GM18870 (cell line): ENCODE data around the gene NRAP.

Experiments used
- ATAC-seq: cut with Tn5 transposase; IDR thresholded peaks from one replicate; pipeline ENCODE4 v1.9.1; 2021; ENCODE audit warnings: moderate library complexity; ENCODE audit not compliant: unreplicated experiment

Gene NRAP

DNA sequence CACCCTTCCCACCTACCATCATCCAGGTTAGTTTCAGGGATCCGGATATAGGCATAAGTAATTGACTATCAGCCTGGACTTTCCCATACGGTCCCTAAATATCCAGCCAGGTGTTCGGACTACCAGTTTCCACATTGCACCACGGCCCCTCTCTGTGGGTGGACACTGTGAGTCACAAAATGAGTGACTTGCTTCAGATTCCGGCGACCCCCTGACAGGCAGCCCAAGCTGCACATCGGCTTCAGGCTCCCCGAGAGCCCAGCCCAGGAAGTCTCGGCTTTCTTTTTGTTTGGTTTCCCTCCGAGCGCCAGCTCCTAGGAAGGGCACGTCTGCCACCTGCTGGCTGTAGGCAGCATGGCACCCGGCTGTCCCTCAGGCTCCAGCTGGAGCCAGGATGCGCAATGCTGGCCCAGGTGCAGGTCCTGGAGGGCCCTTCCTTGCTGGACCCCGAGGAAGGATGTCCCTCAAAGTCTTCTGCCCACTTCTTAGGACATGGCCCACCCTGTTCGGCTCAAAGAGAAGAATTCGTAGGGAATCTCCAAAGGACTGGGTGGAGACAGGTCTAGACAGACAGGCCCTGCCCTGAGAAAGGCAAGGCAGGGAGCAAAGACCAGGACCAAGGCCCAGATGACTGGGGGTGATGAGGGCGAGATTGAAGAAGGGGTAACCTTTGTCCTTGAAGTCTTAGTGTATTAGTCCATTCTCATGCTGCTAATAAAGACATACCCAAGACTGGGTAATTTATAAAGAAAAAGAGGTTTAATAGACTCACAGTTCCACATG lies 100.3 kb downstream of the NRAP start:
- ATAC-seq, result peak; percentile 83

DNA sequence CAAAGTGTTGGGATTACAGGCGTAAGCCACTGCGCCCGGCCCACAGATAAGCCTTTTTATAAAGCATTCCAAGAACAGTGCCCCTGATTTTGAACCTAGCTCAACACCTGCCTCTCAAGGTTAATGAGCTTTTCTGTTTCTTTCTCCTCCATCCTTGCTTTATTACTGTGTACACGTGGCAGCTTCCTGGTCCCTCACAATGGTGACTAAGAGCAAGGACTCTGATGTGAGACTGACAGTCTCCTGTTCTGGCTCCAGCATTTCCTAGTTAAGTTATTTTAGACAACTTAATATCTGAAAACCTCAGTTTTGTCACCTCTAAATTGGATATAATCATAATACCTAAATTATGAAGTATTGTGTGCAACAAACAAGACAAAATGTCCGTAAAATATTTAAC lies 101.1 kb downstream of the NRAP start:
- ATAC-seq, result no peak

DNA sequence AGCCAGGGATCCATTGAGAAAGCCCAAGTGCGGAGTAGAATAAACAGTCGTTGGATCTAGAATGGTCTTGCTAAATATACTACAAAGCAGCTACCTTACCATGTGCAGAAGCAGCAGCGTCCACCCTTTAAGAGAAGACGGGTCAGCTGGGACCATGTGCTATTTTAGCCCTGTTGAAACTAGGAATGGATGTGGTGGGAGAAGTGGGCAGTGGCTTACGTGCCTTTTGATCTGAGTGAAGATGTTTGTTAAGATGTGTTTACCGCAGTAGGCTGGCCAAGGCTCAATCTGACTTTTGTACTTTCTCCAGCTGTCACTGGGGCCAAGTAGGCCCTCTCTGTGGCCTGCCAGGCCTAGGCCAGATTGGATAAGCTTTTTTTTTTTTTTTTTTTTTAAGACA lies 101.8 kb downstream of the NRAP start:
- no peak for ATAC-seq

DNA sequence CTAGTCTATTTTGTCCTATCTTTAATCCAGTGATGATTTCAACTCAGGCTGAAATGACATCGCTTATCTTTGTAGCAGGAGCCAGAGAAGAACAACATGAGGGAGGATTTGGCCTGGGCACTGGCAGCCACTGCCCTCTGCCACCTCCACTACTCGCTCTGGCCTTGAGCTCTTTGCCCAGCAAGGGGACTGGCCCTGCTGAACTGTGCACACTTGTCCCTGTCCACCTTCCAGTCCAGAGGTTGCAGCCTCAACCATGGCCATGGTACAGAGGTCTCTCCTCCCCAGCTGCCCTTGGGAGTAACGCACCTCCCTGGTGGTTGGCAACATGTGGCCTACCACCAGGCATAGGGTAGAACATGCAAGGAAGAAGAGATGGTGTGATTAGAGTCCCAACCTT lies 102.6 kb downstream of the NRAP start:
- ATAC-seq, result no peak

DNA sequence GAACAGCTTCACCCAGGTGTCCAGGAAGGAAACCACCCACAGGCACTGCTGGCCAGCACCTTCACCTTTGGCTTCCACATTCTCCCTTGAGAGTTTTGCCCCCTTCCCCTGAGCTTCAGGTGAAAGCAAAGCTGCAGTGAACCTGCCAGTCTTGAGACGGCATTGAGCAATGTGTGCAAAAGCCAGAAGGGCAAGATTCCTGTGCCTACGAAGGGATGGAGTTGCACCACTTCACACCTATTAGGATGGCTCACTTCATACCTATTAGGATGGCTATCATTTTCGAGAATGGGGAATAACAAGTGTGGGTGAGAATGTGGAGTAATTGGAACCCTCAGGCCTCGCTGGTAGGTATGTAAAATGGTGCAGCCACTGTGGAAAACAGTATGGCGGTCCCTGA lies 103.8 kb downstream of the NRAP start:
- ATAC-seq, result no peak

DNA sequence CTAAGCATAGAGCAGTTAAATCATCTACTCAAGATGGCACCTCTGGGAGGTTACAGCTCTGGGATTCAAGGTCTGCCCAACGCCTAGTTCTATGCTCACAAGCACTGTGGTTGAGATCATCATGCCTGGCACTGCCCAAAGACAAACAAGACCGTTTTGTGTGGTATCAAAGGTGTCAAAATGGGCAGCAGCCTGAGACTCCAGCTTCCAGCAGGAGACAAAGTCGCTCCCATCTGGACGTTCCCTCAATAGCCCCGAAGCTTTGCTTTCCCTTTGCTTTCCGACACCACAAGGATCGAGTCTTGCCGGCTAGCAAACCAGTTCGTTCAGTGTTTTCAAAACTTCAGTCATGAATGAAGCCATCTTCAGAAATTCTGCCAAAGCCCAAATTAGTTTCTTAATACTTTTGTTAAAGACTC lies 105.9 kb downstream of the NRAP start:
- no peak for ATAC-seq

DNA sequence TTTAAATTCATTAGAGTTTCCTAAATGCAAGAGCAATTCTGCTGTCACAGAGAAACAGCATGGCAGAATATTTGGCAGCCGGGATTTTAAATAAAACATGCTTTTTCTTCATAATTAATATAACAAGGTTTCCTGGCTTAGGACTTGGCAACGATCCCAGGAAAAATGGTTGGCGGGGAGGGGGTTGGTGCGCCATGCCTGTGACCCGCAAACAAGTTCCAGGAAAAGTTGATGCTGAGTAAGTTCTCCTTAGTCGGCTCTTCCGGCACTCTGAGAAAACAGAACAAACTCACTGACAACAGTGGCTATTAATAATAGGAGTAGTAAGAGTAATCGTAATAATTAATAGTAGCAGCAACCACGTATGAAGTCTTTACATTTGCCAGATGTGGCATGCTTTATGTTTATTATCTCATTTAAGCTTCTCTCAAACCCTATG lies 106.4 kb downstream of the NRAP start:
- no peak for ATAC-seq

DNA sequence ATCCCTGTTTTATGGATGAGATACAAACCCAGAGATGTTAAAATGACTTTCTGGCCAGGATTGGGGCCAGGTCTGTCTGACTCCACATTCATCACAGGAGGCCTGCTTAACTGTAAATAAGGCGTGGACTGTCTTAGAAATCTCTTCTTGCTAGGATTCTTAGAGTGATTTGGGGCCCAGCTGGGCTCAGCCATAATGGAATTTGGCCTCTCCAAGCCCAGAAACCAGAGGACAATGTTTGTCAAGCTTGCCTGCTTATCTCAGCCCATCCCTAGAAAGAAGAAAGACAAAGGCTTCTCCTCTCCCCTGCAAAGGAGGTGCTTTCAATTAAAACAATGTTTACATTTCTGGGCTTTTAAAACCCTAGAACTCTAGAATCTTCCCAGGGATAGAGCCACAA lies 108.1 kb downstream of the NRAP start:
- ATAC-seq, result no peak

DNA sequence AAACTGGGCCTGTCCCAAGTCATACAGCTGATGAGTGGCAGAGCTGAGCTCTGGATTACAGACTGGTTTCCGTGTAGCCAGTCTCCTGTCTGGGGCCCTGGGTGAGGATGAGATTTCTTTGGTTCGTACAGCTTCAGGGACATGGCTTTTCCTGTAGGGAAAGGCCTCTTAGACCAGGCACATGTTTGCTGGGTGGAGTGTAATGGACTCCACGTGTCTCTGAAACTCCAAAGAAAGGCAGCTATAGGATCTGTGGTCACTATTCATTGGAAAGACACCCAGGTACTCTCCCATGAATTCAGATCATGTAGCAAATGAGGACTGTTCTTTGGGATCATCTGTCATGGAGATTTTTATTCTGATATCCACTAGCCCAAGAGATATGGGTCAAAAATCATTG lies 108.6 kb downstream of the NRAP start:
- no peak for ATAC-seq

DNA sequence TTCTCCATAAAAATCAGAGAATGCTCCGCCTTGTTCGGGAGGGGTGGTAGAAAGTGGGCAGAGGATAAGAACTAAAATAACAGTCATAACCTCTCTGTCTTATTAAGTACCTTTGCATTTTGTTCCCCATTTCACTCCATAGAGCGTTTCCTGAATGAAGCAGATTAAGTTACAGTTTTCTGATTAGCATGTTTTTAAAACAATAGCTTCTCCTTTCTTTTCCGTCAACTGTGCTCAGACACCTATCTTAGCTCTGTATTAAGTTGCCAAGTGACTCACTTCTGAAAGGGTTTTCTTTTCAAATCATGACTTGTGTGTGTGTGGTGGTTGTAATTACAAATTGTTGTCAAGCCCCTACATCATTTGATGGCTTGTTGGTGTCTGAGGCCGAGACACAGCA lies 109.6 kb downstream of the NRAP start:
- ATAC-seq, result no peak

DNA sequence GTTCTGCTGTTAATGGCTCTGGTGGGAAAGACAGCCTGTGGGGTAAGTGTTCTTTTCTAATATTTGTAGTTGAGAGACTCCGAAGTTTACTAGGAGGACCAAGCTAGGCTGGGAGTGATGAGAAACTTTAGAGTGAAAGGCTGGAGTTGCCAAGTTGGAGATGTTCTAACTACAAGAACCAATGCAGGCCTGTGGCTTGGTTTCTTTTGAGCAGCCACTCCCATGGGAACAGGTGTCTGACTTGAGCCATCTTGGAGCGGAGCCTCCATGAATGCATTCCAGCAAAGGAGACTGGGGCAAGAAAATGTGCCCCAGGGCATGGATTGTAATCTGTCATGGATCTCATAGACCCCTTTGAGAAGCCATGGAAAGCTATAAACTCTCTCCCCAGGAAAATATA lies 110.7 kb downstream of the NRAP start:
- no peak for ATAC-seq

DNA sequence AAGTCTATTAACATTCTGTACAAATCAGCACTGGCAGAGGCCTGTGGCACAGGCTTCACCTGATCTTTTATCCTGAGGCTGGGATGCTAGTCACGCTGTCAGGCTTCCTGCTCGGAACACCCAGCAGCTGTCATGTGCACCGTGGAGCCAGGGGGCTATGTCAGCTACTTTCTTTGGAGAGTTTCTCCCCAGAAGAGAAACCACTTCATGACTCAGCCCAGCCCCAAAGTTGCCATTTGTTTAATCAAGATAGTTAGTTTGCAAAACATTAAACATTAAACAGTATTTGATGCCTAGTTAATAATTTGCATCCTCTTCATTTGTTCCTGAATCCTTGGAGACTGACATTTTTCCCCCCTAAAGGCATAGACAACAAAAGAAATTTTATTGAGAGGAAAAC lies 111.1 kb downstream of the NRAP start, which contains the start of gene HABP2:
Gene HABP2 (plus strand): TSS at position 353 of the 400 bp plus-strand sequence. CDS start 69 bp downstream, outside the sequence.
- no peak for ATAC-seq

DNA sequence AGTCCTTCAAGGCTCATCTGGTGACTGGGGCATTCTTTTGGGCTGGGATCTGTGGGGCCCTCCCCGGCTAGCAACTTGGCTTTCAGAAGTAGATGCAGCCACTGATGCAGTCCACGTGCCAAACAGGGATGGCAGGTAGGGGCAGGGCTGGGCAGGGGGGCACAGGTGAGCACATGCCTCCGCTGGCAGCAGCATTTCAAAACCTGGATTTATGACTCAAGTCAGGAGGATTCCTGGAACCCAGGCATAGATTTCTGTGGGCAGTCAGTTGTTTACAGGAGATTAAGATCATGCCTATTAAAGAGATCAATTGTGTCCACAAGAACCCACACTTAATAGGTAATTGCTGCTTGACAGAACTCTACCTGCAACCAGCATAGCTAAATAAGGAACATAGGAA lies 111.8 kb downstream of the NRAP start:
- ATAC-seq, result no peak

DNA sequence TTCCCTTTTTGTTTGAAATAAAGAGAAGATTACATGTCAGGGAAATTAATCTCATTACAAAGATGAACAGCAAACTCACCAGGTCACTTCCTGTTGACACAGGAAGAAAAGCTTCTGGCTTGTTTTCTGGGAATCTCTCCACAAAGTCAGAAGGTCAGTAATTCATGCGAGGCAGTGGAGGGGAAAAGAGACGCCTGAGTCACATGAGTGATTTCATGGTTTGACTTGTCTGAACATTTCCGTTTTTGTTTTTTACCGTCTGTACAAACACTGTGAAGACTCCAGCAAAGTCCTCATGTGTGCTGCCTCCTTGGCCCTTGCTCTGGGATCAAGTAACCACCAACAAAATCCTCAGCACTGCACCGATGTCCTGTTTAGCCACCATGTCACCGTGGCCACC lies 113.5 kb downstream of the NRAP start:
- no peak for ATAC-seq

DNA sequence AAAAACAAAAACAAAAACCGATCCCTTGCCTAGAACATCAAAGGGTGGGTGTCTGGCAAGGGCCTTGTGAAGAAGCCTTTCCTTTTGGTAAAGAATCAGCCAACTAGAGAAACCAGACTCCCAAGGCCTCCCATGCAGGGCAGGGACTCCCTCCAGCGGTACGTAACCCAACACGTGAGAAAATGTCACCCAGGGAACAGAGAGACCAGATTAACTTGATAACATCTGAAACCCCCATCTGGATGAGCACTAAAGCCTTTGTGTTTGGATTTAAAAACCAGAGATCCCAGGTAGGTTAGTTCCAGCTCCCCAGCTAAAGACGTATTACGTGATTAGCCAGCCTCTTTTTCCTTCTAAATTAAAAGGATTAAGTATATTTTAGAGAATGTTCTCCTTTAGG lies 114.0 kb downstream of the NRAP start:
- no peak for ATAC-seq

DNA sequence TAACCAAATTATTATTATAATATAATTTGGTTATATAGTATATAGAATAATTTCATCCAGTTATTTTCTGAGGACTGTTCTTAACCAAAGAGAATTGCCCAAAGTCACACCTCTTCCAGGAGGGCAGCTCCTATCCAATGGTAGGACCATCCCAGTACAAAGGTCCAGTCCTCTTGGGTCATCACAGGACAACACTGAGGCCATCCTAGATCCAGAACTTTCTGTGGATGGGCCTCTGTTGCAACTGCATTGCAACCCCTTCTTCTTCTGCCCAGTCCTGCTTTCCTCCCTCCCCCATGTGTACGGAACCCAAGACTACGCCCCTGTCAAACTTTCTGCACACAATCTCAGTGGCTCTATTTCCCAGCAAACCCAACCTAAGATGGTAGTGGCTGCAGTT lies 116.4 kb downstream of the NRAP start:
- no peak for ATAC-seq

DNA sequence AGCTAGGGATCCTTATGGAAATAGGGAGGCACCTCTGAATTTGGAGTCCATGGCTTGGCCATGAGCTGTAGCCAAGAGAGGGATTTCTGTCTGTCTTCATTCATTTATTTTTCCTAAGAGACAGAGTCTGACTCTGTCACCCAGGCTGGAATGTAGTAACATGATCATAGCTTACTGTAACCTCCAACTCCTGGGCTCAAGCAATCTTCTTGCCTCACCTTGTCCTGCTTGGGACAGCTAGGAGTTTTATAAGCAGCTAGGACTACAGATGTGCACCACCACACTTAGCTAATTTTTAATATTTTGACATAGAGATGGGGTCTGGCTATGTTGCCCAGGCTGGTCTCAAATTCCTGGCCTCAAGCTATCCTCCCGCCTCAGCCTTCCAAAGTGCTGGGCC lies 119.4 kb downstream of the NRAP start:
- ATAC-seq, result no peak

DNA sequence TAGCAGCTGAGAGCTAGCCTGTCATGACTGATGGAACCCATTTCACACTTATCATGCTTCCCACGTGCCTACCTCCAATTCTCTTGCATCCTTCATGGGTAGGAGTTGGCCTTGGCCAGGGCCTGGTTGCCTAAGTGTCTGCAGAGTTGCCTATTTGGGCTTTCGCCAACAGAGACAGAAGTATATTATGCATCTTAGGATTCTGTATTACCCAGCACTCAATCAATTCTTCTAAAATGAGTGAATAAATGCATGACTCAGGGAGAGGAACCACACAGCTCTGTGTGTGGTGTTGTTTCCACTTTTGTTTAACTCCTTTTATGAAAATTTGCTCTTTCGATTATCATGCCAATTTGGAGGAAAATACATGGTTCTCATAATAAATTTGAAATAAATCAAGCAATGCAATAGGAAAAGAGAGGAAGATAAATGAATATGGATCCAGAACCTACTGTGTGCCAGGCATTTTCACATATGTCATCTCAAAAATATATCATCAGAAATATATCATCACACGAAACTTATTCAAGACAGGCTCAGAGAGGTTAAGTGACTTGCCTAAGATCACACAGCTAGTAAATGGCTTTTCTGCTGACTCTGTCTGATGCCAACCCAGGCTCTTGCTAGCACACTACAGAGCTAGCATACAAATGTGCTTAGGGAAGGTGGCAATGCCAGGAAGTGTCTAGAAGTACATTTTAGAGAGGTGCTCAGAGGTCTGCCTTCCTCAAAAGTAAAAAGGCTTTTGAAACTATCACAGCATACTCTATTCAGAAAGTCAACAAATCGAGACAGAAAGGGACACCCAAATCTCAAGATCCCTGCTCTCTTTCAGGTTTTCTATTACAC lies 120.5 kb downstream of the NRAP start:
- ATAC-seq, result no peak

DNA sequence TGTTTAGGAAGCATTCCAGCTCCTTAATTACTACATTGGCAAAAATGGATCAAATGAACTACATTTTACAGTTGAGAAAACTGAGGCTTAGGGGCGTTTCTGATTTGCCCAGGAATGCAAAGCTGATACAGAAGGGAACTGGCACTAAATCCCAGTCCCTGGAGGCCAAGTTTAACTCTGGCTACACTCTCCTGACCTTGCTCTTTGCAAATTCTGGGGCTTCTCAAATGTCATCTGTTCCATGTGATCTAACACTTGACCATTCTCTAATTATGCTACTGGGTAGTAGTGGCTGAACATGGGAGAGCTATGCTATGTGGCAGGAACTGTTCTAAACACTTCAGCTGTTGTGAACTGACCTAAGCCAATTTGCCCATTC lies 122.3 kb downstream of the NRAP start:
- no peak for ATAC-seq

DNA sequence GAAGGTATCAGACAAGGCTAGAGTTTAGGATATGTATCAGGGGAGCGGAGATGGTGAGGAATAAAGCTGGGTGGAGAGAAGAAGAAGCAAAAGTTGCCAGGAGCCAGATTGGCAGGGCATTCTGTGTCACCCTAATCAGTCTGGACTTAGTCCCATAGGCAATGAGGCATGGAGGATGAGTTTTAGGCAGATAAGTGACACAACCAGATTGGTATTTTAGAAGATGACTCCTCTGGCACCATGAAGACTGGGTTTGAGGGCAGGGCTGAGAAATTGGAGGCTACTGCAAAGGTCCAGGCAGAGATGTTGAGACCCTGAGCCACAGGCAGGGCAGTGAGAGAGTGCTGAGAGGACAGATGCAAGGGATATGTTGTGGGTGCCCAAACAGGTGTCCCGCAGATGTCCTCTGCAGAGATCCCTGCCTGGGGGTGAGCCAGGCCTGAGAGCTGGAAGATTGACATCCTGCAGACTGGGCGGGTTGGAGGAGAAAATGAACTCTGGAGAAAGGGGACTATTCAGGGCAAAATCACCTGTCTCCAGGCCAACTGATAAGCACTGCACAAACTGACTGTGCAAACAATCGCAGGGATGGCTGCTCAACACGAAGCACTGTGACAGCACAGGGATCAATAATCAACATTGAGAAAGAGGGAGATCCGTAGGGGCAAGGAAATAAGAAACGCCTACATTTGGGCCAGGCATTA lies 122.8 kb downstream of the NRAP start:
- no peak for ATAC-seq

DNA sequence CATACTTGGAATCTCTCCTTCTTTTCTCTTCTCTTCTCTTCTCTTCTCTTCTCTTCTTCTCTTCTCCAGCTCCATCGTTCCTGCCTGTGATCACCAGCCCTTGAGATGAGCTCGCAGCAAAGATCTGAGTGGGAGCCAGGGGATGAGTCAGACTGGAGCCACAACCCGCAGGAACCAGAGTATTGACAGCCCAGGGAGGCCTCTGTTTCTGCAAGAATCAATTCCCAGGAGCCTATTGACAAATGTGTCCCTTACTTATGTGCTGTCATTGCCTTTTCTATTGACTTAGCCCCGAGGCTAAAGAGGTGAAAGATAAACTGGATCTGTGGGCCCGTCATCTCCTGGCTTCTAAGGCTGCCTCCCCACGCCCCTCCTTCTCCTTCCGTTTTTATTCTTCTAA lies 124.1 kb downstream of the NRAP start:
- ATAC-seq, result no peak
